Activated CD8-positive, alpha-beta memory T cell treated with anti-CD3 and anti-CD28 coated beads, Interleukin-2, amount 50 U/mL, for 1 hour (primary cell): Measurements from ENCODE around the gene ARHGAP22.

Source experiments
- DNase-seq: peaks from one replicate; pipeline ENCODE4 v3.0.0-alpha.2; 2020; ENCODE audit errors: extremely low read depth

The ARHGAP22 gene

DNA sequence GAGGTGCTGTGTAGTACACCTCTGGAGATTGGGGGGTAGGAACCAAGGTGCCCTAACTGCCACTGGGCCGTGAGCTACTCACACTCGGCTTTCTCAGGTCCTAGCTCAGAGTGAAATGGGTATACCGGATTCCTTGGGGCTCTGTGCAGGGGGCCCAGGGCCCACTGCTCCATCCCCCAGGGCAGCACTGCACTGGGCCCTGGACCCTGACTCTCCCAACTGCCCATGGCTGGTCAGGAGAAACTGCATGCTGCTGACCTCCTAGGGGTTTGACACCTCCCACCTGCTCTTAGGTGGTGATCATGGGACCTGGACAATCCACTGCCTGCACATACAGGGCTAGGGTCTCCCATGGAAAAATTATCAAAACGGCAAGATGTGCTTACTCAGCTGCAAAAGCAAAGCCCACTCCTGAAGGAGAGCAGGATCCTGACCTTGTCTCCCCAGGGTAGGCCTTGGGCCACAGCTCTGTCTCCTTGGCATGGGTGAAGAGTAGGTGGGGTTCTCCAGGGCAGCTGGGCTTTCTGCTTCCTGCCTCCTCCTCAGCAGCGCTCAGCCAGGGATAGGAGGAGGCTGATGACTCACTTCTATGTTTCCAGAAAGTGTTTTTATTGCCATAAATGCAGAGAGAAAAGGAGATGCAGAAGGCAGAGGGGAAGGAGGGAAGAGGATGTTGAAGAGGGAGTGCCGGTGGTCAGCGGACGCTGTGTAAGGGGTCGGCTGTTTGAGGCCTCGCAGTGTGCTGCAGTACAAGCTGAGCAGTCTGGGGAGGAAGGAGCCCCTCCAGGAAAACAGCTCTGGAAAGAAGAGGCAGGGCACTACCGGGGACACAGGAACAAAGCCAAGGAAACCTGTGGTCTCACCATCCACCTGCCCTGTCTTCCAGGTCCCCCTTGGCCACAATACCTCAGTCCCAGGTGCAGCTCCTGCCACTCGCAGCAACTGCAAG is 107.8 kb downstream of the ARHGAP22 start:
- DNase-seq = no peak

DNA sequence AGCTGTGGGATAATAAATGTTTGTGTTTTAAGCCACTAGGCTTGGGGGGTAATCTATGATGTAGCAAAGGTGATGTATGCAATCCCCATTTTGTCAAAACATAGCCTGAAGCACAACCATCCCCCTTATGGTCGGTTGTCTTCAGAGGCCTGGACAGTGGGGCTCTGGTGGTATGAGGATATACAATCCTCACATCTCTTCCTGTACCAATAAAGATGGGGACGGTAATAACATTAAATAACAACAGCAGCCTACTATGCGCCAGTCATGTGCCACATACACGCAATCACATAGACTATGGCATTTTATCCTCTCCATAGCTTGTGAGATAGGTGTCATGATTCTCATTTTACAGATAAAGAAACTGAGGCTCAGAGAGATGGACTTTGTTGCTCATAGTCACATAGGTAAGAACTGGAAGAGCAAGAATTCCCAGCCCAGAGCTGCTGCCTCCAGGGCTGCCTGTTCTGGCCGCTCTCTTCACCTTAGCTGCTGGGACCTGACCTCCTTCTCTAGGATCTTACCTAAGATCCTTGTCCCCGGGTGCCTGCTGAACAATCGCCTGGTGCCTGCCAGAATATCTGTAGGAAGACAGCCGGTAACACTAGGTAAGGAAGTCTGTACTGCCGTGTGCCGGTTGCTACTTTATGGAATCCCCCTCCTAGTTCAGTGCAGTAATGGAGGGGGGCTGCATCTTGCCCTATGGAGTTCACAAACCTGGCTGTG is 108.6 kb downstream of the ARHGAP22 start:
- DNase-seq = no peak

DNA sequence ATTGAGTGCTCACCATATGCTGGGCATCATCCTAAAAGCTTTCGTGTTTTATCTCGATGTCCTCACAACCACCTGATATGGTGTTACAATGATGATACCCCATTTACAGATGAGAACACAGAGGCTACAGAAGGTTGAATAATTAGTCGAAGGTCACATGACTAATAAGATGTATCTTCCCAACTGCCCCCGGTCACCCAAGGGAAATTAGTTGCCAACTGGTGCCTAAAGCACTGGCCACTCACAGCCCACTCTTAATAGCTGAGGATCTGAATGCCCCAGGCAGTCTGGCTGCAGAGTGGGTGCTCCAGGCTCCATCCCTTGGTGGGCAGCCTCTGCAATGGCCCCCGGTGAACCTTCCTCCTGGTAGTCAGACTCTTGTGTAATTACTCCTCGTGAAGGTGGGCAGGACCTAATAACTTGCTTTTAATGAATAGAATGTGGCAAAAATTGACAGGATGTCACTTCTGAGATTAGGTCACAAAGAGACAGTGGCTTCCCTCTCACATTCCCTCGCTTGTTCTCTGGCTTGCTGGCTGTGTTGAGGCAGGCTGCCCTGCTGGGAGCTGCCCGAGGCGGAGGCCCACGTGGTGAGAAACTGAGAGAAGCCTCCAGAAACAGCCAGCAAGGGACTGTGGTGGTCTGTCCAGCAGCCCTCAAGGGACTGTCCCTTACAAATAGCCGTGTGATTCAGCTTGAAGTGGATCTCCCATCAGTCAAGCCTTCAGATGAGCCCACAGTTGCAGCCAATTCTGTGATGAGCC is 109.4 kb downstream of the ARHGAP22 start:
- DNase-seq = no peak

DNA sequence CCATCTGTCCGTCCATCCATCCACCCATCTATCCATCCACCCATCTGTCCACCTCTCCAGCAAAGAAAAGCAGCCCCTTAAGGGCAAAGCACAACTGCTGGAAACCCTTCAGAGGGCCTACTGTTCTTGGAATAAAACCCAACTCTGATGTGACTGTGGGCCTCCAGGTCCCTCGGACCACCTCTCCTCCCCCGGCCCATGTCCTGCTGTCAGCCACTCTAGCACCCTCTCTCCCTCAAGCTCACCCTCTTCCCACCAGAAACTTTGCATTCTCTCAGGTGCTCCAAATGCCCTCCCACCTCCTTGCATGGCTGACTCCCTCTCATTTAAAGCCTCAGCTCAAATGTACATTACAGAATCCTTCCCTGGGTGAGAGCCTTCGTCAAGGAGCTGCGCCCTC is 110.3 kb downstream of the ARHGAP22 start:
- no peak for DNase-seq

DNA sequence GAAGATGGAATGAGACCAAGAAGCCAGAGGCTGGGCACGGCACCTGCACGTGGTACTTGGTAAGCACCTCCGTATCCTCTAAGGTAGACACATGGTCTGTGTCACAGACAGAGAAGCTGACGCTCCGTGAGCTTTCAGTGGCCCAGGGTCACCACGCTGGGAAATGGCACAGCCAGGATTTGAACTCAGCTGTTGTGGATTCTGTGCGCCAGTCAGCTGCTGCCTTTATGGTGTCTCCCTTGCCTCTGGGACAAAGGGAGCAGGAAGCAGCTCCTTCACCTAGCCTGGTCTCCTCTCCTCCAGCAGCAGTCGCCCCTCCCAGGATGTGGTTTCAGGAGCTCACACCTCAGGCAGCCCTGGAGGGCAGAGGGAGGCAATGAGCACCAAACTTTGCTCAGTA is 110.8 kb downstream of the ARHGAP22 start:
- DNase-seq = no peak

DNA sequence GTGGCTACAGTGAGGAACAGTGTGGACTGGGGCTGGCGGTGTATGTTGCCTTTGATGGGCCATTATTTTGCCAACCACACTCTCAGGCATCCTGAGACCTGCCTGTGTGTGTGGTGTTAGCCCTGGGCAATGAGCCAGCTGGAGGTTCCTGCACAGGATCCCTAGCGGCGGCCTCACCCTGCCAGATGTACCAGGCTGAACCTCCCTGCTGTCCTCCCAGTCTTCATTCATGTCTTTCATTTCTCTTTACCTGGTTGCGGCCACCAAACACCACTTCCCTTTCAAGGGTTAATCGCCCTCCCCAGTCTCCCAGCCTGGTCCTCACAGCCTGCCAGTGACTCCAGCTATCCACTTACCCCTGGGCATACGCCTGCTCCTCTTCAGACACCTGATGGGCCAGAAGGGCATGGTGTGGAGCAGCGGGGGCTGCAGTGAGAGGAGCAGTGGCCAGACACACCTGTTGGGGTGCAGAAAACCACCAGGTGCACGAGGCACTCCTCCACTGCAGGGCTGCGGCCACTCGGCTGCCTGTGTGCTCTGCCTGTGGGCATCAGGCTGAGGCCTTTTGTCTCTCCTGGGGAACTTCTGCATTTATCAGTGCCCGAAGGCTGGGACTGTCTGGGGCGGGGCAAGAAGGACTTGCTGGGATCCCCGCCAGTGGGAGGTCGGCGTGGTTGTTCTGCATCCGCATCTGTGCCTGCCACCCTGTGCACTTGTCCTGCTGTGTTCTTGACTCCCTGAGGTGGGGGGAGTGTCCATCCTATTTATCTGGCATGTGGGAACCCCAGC is 111.6 kb downstream of the ARHGAP22 start:
- no peak for DNase-seq

DNA sequence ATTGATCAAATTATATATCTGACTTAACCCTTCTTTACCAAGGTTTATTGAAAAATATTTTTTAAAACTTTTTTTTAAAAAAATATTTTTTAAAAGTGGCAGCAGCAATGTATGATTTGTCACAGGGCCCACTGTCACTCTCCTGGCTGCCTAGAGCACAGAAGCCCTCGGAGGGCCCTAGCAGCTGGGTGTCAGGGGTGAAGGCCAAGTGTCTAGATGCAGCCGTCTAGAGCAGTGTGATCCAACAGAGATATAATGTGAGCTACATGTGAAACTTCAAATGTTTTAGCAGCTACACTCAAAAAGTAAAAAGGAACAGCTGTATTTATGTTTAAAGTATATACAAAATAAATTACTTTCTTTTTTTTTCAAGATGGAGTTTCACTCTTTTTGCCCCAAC is 112.7 kb downstream of the ARHGAP22 start:
- no peak for DNase-seq

DNA sequence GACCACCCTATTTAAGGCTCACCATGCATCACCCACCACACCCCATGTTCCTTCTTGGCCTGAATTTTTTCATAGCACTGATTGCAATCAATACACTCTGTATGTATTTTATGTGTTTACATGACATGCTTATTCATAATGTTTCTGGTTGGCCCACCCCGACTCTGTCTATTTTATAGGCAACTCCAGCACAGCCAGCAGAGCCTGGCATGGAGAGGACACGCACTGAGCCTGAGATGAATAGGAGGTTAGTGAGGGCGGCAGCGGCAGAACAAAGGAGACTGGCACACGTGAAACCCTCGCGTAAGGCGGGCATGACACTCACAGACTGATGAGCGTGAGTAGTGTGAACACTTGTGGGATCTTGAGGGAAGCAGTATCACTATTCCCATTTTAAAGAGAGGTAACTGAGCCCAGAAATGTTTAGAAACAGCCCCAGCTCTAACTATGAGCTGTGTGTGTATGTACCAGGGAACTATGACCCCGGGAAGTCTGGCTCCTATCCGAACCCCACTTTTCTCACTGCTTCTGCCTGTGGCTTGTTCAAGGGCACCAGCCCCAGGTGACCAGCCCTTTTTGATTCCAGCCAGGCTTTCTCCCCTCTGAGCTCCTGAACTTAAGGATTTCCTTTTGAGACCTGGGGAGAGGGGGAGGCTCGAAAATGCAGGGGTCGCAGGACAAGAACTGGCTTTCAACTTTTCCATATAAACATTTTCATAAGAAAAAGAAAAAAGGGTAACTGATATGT is 113.3 kb downstream of the ARHGAP22 start:
- DNase-seq = no peak

DNA sequence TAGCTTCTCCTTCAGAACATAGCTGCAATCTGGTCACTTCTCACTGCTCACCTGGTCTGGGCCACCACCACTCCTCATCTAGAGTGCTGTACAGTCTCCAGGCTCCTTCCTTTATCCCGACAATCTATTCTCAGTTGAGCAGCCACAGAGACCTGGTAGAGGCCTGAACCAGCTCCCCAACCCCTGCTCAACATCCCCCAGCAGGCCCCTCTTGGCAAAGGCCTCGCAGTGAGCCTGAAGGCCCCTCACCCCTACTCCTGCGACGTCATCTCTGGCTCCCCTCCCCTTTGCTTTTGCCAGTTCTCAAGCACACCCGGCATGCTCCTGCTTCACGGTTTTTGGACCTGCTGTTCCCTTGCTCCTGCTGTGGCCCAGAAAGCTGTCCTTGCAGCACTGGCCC is 113.9 kb downstream of the ARHGAP22 start:
- no peak for DNase-seq

DNA sequence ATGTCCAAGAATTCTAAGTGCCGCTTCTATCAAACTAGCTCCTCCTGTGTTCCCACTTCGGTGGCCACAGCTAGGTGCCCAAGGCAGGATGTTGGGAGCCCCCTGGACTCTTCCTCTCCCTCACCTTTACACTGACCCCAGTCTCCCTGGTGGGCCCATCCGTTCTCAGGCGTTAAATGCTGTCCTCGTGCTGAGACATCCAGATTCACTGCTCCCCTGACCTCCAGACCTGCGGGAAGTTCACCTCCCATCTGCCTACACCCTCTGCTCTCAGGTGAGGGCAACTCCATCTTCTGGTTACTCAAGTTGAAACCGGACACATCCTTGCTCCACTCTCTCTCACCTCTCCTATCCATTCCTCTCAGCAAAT is 114.3 kb downstream of the ARHGAP22 start:
- DNase-seq = no peak

DNA sequence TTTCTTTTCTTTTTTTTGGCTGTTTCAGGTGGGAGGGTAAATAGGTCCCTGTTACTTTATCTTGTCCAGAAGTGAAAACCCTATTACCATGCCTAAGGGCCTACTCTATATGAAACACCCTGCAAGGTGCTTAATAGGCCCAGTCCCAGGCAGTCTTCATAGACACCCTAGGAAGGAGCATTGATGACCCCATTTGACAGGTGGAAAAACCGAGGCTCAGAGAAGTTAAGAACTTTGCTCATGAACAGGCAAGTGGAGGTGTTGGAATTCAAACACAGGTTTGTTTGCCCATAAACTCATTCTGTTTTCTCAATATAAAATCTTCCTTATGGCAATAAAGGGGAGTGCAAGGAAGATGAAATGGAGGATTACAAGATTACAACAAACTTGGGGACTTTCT is 115.8 kb downstream of the ARHGAP22 start:
- DNase-seq = no peak

DNA sequence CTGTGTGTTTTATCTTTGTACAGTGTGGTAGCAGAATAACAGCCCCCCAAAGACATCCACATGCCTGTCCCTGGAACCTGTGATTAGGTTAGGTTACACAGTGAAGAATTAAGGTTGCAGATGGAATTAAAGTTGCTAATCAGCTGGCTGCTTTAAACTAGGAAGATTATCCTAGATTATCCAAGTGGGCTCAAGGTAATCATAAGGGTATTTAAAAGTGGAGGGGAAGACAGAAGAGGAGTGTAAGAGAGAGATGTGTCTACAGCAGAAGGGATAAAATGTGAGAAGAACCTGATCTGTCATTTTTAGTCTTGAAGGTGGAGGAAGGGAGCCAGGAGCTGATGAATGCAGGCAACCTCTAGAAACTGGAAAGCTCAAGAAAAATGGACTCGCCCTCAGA is 117.6 kb downstream of the ARHGAP22 start:
- no peak for DNase-seq

DNA sequence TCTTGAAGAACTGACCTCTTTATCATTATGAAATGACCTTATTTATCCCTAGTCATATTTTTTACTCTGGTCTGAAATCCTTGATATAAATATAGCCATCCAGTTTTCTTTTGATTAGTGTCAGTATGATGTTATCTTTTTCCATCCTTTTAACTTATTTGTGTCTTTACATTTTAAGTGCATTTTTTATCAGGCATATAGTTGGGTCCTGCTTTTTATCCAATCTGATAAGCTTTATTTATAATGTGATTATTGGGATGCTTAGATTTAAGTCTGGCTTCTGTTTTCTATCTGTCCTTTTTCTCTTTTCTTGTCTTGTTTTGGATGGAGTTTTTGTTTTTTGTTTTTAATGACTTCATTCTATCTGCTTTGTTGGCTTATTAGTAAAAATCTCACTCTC is 119.2 kb downstream of the ARHGAP22 start:
- DNase-seq = no peak

DNA sequence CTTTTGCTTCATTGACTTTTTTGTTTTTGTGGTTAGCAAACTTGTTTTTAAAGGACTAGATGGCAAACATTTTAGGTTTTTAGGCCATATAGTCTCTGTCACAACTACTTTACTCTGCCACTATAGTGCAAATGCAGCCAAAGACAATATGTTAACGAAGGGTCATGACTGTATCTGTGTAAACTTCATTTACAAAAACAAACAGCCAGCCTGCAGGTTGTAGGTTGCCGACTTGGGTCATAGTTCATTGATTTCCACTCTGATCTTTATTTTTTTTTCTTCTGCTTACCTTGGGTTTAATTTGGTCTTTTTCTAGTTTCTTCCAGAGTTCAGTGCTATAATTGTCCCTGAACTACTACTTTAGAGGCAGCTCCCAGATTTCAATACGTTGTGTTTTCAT is 120.0 kb downstream of the ARHGAP22 start:
- no peak for DNase-seq

DNA sequence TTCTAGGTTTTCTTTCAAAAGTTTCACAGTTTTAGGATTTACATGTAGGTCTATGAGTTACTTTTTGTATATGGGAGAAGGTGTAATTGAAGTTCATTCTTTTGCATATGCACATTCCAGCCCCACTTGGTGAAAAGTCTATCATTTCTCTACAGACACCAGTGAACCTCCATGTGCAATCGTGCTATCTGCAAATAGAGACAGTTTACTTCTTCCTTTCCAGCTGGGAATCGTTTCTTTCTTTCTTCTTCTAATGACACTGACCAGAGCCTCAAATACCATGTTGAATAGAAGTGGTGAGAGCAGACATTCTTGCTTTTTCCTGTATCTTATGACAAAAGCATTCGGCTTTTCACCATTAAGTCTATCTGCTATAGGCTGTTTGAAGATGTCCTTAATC is 122.7 kb downstream of the ARHGAP22 start:
- no peak for DNase-seq

DNA sequence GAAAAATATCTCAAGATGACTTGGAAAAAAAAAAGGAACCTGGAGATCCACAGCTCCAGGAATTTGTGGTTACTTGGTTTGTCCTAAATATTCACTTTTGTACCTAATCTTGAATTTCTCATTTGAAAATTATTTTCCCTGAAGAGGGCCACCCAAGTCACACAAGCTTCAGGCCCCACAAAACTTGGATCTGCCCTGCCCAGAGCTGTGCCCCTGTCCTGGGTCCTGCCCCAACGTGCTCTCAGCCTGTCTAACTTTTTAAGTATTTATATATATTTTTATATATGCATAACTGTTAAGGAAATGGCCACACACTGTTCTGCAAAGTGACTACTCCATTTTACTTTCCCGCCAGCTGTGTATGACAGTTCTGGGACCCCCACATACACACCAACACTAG is 123.5 kb downstream of the ARHGAP22 start:
- no peak for DNase-seq

DNA sequence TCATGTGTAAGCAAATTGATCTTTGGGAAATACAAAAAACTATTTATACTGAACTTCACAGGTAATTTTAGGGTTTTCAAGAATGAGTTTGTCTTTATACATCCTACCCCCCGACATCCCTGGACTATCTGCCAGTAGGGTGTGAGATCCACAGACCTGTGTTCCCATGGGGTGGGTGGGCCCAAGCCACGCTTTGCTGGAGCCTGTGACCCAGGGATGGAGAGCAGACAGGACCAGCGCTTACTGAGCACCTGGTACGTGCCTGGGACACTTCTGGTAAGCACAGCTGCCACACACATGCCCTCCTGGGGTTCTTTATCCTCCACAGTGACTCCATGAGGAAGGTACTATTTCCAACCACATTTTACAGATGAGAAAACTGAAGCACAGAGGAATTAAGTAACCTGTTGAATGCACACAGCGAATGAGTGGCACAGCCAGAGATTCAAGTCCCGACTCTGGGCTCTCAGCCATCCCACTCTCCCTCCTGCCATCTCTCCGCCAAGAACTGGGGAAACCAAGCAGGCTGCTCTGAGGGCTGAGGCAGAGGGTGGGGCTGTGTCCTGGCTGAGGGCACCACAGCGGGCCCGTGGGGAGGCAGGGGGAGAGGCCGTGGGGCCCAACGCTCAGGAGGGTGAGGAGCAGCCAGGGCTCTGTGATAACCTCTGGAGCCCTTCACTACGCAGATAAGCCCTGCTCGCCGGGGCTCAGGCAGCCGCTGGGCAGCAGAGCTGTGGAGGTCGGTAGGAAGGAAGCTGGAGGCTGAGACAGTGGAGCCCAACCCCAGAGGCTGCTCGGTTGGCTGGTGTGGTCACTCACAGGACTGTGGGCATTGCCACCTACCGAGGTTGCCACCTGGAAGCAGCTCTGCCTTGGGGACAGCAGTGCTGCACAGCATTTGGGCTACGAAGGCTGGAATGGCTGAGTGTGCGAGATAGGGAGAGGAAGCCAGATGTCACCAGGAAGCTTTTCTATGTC is 124.2 kb downstream of the ARHGAP22 start:
- no peak for DNase-seq

DNA sequence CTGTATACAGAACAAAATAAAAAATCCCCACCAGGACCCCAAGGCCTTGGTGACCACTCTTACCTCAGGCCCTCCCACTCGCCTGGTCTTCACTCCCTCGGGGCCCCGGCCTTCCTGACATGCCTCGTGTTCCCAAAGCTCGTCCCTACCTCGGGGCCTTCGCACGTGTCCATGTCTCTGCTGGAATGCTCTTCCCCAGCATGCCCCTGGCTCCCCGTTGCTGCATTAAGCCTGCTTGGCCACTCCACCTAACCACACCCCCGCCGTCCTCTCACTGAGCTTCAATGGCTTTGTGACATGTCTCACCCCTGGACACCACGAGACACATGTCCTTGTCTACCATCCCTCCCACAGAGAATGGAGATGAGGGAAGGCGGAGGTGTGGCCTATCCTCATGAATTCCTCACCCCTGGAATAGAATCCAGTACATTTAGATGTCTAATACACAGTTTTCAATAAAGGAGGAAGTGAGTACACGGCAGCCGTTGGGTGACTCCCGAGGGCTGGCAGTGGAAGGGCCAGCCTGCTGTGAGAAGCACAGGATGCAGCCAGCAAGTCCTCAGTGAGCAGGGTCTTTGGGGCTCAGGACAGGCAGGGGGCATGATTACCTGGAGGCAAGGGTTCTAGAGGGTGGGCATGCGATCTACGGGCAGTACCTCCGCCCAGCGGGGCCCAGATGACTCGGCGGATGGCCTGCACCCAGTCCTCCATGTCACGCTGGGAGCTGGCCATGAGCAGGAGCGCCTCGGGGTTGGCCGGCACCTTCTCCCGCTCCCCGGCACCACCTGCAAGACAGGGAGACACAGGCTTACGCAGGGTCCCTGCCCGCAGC is 125.7 kb downstream of the ARHGAP22 start:
- DNase-seq = no peak

DNA sequence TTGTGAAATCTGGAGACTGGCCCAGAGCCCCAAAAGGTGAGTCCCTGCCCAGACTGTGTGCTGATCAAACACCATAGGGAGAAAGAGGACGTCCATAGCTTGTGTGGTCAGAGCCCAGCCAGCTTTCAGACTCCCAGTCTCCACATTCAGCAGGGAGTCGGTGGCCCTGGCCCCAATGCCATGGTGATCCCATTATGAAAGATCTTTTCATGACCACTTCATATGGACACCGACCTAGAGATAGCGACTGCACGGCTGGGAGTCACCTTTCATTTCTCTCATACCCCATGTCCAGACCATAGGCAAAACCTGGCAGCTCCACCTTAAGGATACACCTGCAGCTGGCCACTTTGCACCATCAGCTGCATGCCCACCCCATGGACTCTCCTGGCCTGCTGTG is 126.4 kb downstream of the ARHGAP22 start:
- DNase-seq = no peak
